Gastrocnemius medialis (tissue), 4 donors: ENCODE measurements around the gene KIF3C.

Experiments used
- CTCF ChIP-seq, 5 experiments: fragments of 450-650 bp in 3 of 5; fragments of 200-600 bp in 2 of 5; sonication (generic) in 2 of 5; IDR thresholded peaks in 4 of 5; conservative IDR thresholded peaks in 1 of 5; 1 replicate in 4 of 5; 2 replicates in 1 of 5; pipeline ENCODE4 v1.5.1; 2016 to 2019; ENCODE audit warnings: antibody characterized with exemption in 5 of 5, mild to moderate bottlenecking in 3 of 5, moderate library complexity in 3 of 5
- POLR2A ChIP-seq, 2 donors: fragments of 450-650 bp; IDR thresholded peaks; one replicate each; pipeline ENCODE4 v1.6.1; 2017; ENCODE audit warnings: antibody characterized with exemption in 2 of 2, mild to moderate bottlenecking in 2 of 2, moderate library complexity in 2 of 2

DNA sequence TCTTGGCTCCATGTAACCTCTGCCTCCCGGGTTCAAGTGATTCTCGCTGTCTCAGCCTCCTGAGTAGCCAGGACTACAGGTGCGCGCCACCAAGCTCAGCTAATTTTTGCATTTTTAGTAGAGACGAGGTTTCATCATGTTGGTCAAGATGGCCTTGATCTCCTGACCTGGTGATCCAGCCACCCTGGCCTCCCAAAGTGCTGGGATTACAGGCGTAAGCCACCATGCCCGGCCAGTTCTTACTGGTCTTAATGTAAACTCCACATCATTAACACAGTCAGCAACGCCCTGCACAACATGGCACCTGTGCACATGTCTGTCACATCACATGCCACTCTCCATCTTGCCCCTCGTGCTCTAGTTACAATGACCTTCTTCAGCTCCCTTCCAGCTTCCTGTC, 5.8 kb upstream of the KIF3C start:
- TF ChIP-seq CTCF (IDR thresholded peaks at IDR 0.05 in 4 of 5, conservative IDR thresholded peaks at IDR 0.05 in 1 of 5) (no peak), POLR2A (IDR thresholded peaks at IDR 0.05) (no peak)
